Mesothelial cell of epicardium (in vitro differentiated cells): Measurements from ENCODE around the gene STARD10. TPM values are rescaled to one million over a fixed set of nuclear protein-coding genes. Genes with fewer than 3 reads are reported as not detected.

Source experiments
- DNase-seq, 2 experiments: peaks; one replicate each; pipeline ENCODE4 v3.0.0; 2021; ENCODE audit warnings: low spot score in 2 of 2; ENCODE audit not compliant: unreplicated experiment in 2 of 2
- H3K27ac Mint-ChIP-seq: 2 replicates; pipeline ENCODE4 v1.8.0; 2021; ENCODE audit warnings: mixed read lengths
- H3K27me3 Mint-ChIP-seq: 2 replicates; pipeline ENCODE4 v1.8.0; 2021; ENCODE audit warnings: low read depth, mixed read lengths
- H3K36me3 Mint-ChIP-seq: 2 replicates; pipeline ENCODE4 v1.8.0; 2021; ENCODE audit warnings: mixed read lengths
- H3K4me1 Mint-ChIP-seq: 2 replicates; pipeline ENCODE4 v1.8.0; 2021; ENCODE audit warnings: mixed read lengths
- H3K4me3 Mint-ChIP-seq: 2 replicates; pipeline ENCODE4 v1.8.0; 2021; ENCODE audit warnings: mild to moderate bottlenecking, moderate library complexity, mixed read lengths
- H3K9me3 Mint-ChIP-seq: 2 replicates; pipeline ENCODE4 v1.8.0; 2021; ENCODE audit warnings: mixed read lengths
- total RNA-seq: library from RNA; stranded (reverse); gene quantifications from 3 replicates; pipeline ENCODE4 v1.2.1, GENCODE V29; 2021
- TF ChIP-seq, protein P1 (sequence below): fragments of 200-600 bp; sonication (generic); IDR thresholded peaks from one replicate; pipeline ENCODE4 v1.5.0; 2021; ENCODE audit warnings: antibody characterized with exemption; ENCODE audit not compliant: unreplicated experiment

Gene STARD10
- total RNA-seq, 1 donor from 2014 or later, result 54.9 TPM

DNA sequence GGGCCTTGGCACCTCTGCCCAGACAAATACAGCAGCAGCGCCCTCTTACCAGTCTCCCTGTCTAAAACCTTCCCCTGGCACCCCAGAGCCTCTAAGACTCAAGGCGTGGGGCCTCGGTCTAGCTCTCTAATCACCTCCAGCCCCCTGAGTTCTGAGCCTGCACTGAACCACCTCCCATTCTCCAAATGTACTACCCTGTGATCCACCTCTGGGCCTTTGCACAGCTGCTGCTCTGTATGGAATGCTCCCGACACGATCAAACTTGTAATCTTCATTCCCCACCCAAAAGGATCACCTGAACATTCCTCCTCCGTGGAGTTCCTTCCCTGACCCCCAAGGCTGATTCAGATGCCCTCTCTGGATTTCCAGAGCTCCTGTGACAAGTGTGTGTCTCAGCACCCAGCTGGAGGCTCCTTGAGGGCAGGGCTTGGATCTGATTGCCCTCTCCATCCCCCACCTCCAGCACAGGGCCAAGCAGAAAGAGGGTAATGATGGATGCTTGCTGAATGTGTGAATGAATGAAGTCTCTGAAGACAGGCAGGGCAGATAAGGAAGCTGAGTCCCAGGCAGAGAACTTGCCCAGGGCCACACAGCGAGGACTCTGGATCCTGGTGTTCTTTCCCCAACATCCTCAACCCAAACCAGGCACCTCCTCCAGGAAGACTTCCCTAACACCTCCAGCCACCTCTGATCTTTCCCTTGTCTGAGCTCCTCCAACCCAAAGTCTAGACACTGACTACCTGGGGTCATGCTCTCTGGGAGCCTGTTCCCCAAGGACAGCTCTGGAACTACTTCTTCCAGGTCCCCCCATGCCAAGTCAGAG, 18.3 kb downstream of the STARD10 start:
- no peak overlapping the region for H3K4me3 Mint-ChIP-seq
- TF ChIP-seq, protein P1, sequence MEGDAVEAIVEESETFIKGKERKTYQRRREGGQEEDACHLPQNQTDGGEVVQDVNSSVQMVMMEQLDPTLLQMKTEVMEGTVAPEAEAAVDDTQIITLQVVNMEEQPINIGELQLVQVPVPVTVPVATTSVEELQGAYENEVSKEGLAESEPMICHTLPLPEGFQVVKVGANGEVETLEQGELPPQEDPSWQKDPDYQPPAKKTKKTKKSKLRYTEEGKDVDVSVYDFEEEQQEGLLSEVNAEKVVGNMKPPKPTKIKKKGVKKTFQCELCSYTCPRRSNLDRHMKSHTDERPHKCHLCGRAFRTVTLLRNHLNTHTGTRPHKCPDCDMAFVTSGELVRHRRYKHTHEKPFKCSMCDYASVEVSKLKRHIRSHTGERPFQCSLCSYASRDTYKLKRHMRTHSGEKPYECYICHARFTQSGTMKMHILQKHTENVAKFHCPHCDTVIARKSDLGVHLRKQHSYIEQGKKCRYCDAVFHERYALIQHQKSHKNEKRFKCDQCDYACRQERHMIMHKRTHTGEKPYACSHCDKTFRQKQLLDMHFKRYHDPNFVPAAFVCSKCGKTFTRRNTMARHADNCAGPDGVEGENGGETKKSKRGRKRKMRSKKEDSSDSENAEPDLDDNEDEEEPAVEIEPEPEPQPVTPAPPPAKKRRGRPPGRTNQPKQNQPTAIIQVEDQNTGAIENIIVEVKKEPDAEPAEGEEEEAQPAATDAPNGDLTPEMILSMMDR, result no peak
- H3K27me3 Mint-ChIP-seq, result no peaks in the 10 kb centered on the region
- H3K27ac Mint-ChIP-seq, result peak overlapping the region; percentile 33
- no peaks in the 10 kb centered on the region for H3K9me3 Mint-ChIP-seq
- H3K4me1 Mint-ChIP-seq, result peaks cover 38% of the 10 kb centered on the region
- DNase-seq, result no peak
- no peaks in the 10 kb centered on the region for H3K36me3 Mint-ChIP-seq

DNA sequence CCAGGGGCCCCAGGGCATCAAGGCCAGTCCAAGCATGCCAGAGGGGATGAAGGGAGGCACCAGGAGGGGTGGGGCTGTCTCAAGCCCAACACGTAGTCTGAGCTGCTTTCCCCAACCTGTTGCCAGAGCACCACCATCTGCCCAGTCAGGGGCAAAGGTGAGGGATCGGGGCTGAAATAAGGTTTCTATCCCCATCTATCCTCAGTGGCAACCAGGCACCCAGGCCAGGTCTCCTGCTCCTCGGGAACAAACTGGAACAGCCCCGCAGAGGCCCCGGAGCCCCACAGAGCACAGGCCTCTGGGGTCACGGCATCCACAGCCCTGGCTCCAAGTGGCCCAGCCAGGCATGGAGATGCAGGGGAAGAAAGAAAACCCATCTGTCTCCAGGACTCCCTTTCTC, 19.3 kb downstream of the STARD10 start:
- Mint-ChIP-seq H3K27ac (no peak overlapping the region), H3K4me1 (peaks cover 30% of the 10 kb centered on the region), H3K27me3 (no peaks in the 10 kb centered on the region), H3K36me3 (no peaks in the 10 kb centered on the region), H3K4me3 (no peak overlapping the region), H3K9me3 (no peaks in the 10 kb centered on the region)
- DNase-seq, result no peak
- TF ChIP-seq, protein P1, result no peak

DNA sequence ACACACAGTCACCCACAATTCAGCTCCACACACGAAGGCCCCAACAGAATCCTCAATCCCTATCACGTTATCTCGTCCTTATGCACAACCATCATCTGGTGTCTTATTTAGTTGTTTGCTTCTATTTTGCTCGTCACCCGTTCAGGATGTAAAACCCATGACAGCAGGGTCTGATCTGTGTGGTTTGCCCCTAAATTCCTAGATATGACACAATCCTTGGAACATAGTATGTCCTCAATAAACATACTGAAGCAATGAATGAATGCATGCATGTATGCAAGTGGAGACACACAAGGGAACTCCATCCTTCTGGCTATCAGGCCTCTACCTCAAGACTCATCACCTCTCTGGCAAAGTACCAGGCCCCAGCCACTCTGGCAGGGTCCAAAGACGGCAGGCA, 20.2 kb downstream of the STARD10 start:
- H3K36me3 Mint-ChIP-seq, result no peaks in the 10 kb centered on the region
- TF ChIP-seq, protein P1, result no peak
- DNase-seq, result no peak
- H3K27me3 Mint-ChIP-seq, result no peaks in the 10 kb centered on the region
- peak overlapping the region; percentile 85 for H3K27ac Mint-ChIP-seq
- H3K4me3 Mint-ChIP-seq, result no peak overlapping the region
- H3K9me3 Mint-ChIP-seq, result no peaks in the 10 kb centered on the region
- peaks cover 26% of the 10 kb centered on the region for H3K4me1 Mint-ChIP-seq

- Mint-ChIP-seq H3K4me3 (no peak overlapping the region), H3K9me3 (no peaks in the 10 kb centered on the region), H3K27ac (peak overlapping the region; percentile 85), H3K36me3 (no peaks in the 10 kb centered on the region), H3K27me3 (no peaks in the 10 kb centered on the region), H3K4me1 (peaks cover 26% of the 10 kb centered on the region)
- TF ChIP-seq, protein P1, result no peak
- no peak for DNase-seq
Measured at GRCh38 chr11:72773291-72773690, 20.6 kb downstream of the STARD10 start.

GRCh38 chr11:72772059-72772458, 21.8 kb downstream of the STARD10 start:
- H3K4me1 Mint-ChIP-seq, result peaks cover 26% of the 10 kb centered on the region
- no peak overlapping the region for H3K4me3 Mint-ChIP-seq
- H3K27ac Mint-ChIP-seq, result no peak overlapping the region

More at GRCh38 chr11:72772059-72772458, 21.8 kb downstream of the STARD10 start:
- Mint-ChIP-seq H3K9me3 (no peaks in the 10 kb centered on the region), H3K27me3 (no peaks in the 10 kb centered on the region), H3K36me3 (no peaks in the 10 kb centered on the region)
- TF ChIP-seq, protein P1, result no peak
- no peak for DNase-seq
